Measurements from ENCODE around the gene ST6GALNAC2. TPM values are rescaled to one million over a fixed set of nuclear protein-coding genes. Genes with fewer than 3 reads are reported as not detected.
A peak's percentile ranks its signal among the peaks of the same experiment; 100 is the strongest.

ST6GALNAC2 gene
- 38.7 to 63.2 TPM (median 45.8 TPM) in 3 replicates for polyA plus RNA-seq
- 42.7 TPM for polyA plus RNA-seq (2011; ENCODE audit: low read depth)
- 52.9 and 55.5 TPM in 2 replicates for polyA plus RNA-seq (2011; cell fraction: cytosol; rRNA removed)
- 80.8 and 105 TPM in 2 replicates for polyA plus RNA-seq (2011; cell fraction: nucleus; rRNA removed)
- polyA plus RNA-seq (2012; ENCODE audit: low replicate concordance) = 37.2 and 79.4 TPM in 2 replicates
- polyA minus RNA-seq = 33.4 to 50.5 TPM (median 35.0 TPM) in 3 replicates
- polyA minus RNA-seq (2011; cell fraction: cytosol; rRNA and poly(A)+ RNA removed) = 79.8 TPM
- polyA minus RNA-seq (2011; cell fraction: nucleus; rRNA and poly(A)+ RNA removed) = 33.3 and 45.4 TPM in 2 replicates

- Histone ChIP-seq H3K36me3 (ENCODE audit: control insufficient read depth in 2 of 2, extremely low read depth in 1 of 2, insufficient read depth in 2 of 2, low read length in 2 of 2) (no peaks in the 10 kb centered on the region), H3K4me2 (ENCODE audit: control insufficient read depth, extremely low read depth, insufficient read depth, low read depth, low read length) (peak within 1 kb of the TSS; percentile 81), H3K79me2 (ENCODE audit: control insufficient read depth, insufficient read depth, low read length) (peaks cover 15% of the 10 kb centered on the region), H3K9ac (ENCODE audit: control insufficient read depth, extremely low read depth, insufficient read depth, low read length) (peak within 1 kb of the TSS; percentile 96), H3K9me3 (ENCODE audit: control insufficient read depth, low read depth, low read length) (no peaks in the 10 kb centered on the region), H3K4me3 (ENCODE audit: control insufficient read depth in 2 of 3, extremely low read depth in 1 of 3, insufficient read depth in 2 of 3, low read depth in 1 of 3, low read length in 3 of 3) (peak within 1 kb of the TSS; percentile 85 to 94 (median 89)), H4K20me1 (ENCODE audit: control insufficient read depth, extremely low read depth, insufficient read depth, low read length) (no peaks in the 10 kb centered on the region), H2AFZ (ENCODE audit: control insufficient read depth, low read length) (no peak within 1 kb of the TSS), H3K27ac (ENCODE audit: control insufficient read depth, insufficient read depth, low read length) (peak within 1 kb of the TSS; percentile 89), H3K9me1 (ENCODE audit: control insufficient read depth, extremely low read depth, insufficient read depth, low read length) (no peaks in the 10 kb centered on the region), H3K27me3 (ENCODE audit: control insufficient read depth, extremely low read depth, insufficient read depth, low read length) (no peaks in the 10 kb centered on the region), H3K4me1 (ENCODE audit: control insufficient read depth, extremely low read depth, insufficient read depth, low read length) (peaks cover 42% of the 10 kb centered on the region)
- dilution Hi-C loops (cut with MboI; ENCODE audit: extremely low pct_ligation_motif_present, low sequenced_read_pairs) = no loop called here
- DNase-seq (ENCODE audit: low read depth, low spot score) (no peak), FAIRE-seq (no peak)
- no peak for TF ChIP-seq EZH2 (IDR thresholded peaks at IDR 0.05; ENCODE audit: low read length)
- TF ChIP-seq, protein P1, sequence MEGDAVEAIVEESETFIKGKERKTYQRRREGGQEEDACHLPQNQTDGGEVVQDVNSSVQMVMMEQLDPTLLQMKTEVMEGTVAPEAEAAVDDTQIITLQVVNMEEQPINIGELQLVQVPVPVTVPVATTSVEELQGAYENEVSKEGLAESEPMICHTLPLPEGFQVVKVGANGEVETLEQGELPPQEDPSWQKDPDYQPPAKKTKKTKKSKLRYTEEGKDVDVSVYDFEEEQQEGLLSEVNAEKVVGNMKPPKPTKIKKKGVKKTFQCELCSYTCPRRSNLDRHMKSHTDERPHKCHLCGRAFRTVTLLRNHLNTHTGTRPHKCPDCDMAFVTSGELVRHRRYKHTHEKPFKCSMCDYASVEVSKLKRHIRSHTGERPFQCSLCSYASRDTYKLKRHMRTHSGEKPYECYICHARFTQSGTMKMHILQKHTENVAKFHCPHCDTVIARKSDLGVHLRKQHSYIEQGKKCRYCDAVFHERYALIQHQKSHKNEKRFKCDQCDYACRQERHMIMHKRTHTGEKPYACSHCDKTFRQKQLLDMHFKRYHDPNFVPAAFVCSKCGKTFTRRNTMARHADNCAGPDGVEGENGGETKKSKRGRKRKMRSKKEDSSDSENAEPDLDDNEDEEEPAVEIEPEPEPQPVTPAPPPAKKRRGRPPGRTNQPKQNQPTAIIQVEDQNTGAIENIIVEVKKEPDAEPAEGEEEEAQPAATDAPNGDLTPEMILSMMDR (optimal IDR thresholded peaks at IDR 0.05 in 1 of 3, IDR thresholded peaks at IDR 0.05 in 1 of 3, conservative IDR thresholded peaks at IDR 0.05 in 1 of 3; ENCODE audit: extremely low read depth in 1 of 3, insufficient read depth in 2 of 3, low read length in 3 of 3) = peak; percentile 18 to 68 (median 59)
Measured at GRCh38 chr17:76585649-76586593, at the start of gene ST6GALNAC2. Gene ST6GALNAC2 (minus strand): TSS chr17:76585860. CDS start chr17:76585808, 52 bp downstream.

DNA sequence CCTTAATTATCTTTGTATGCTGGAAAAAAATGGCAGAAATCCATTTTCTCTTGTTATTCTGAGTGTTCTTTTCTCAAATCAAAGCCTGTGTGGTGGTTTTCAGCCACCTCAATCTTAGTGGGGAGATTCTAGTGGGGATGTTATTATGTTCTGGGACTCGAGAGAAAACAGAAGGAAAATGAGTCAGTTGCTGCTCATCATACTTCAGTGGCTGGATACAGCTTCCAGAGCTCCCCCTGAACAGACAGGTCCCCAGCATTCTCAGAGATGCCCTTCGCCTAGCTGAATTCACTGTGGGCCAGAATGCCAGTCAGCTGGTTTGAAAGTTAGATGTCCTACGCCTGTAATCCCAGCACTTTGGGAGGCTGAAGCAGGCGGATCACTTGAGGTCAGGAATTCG is 49.4 kb upstream of the ST6GALNAC2 start:
- no peak overlapping the region for H3K4me2 ChIP-seq (ENCODE audit: control insufficient read depth, extremely low read depth, insufficient read depth, low read depth, low read length)
- no peak overlapping the region for H2AFZ ChIP-seq (ENCODE audit: control insufficient read depth, low read length)
- no peak overlapping the region for H3K9ac ChIP-seq (ENCODE audit: control insufficient read depth, extremely low read depth, insufficient read depth, low read length)
- FAIRE-seq (no peak), DNase-seq (ENCODE audit: low read depth, low spot score) (no peak)
- no peaks in the 10 kb centered on the region for H3K9me3 ChIP-seq (ENCODE audit: control insufficient read depth, low read depth, low read length)
- no peak overlapping the region for H3K27ac ChIP-seq (ENCODE audit: control insufficient read depth, insufficient read depth, low read length)
- TF ChIP-seq, protein P1 (optimal IDR thresholded peaks at IDR 0.05 in 1 of 3, IDR thresholded peaks at IDR 0.05 in 1 of 3, conservative IDR thresholded peaks at IDR 0.05 in 1 of 3; ENCODE audit: extremely low read depth in 1 of 3, insufficient read depth in 2 of 3, low read length in 3 of 3) = no peak
- TF ChIP-seq EZH2 (IDR thresholded peaks at IDR 0.05; ENCODE audit: low read length) = no peak
- no peaks in the 10 kb centered on the region for H4K20me1 ChIP-seq (ENCODE audit: control insufficient read depth, extremely low read depth, insufficient read depth, low read length)
- H3K4me1 ChIP-seq (ENCODE audit: control insufficient read depth, extremely low read depth, insufficient read depth, low read length) = no peaks in the 10 kb centered on the region
- dilution Hi-C loops (cut with MboI; ENCODE audit: extremely low pct_ligation_motif_present, low sequenced_read_pairs) = no loop called here
- H3K36me3 ChIP-seq (ENCODE audit: control insufficient read depth in 2 of 2, extremely low read depth in 1 of 2, insufficient read depth in 2 of 2, low read length in 2 of 2) = no peaks in the 10 kb centered on the region
- no peaks in the 10 kb centered on the region for H3K79me2 ChIP-seq (ENCODE audit: control insufficient read depth, insufficient read depth, low read length)
- no peaks in the 10 kb centered on the region for H3K27me3 ChIP-seq (ENCODE audit: control insufficient read depth, extremely low read depth, insufficient read depth, low read length)
- no peaks in the 10 kb centered on the region for H3K9me1 ChIP-seq (ENCODE audit: control insufficient read depth, extremely low read depth, insufficient read depth, low read length)
- no peak overlapping the region for H3K4me3 ChIP-seq (ENCODE audit: control insufficient read depth in 2 of 3, extremely low read depth in 1 of 3, insufficient read depth in 2 of 3, low read depth in 1 of 3, low read length in 3 of 3)
